ENCODE measurements around the gene KRTAP4-4. TPM values are rescaled to one million over a fixed set of nuclear protein-coding genes. Genes with fewer than 3 reads are reported as not detected.
A peak's percentile ranks its signal among the peaks of the same experiment; 100 is the strongest.
"Not testable (repeated sequence)": the region's sequence is repeated elsewhere in the genome, so short reads cannot be mapped to it uniquely, and the experiment has no call there.

KRTAP4-4 gene
- not detected for total RNA-seq

DNA sequence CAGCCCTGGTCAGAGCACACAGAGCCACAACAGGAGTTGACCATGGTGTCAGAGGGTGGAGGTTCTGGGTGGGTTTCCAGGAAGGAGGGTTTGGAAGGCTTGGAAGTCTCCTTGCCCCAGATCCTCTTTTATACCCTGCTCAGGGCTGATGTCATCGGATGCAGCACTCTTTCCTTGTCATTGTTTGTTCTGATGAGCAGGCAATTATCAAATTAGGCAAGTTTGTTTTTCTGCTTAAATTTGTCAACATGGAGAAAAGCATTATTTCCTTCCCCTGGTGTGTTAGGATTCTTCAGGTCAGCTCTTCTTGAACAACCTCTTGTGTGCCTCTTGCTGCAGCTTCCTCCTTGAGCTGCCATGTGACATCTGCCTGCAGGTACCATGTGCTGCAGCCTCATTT lies at the start of gene KRTAP4-4:
KRTAP4-4 (minus strand) TSS at position 101 of the 400 bp plus-strand sequence; CDS start at position 44, 57 bp downstream.
- Mint-ChIP-seq H3K4me1 (no peaks in the 10 kb centered on the region), H3K27me3 (peaks cover 8% of the 10 kb centered on the region), H3K9me3 (no peaks in the 10 kb centered on the region), H3K36me3 (ENCODE audit: low read depth) (no peaks in the 10 kb centered on the region), H3K27ac (no peak within 1 kb of the TSS), H3K4me3 (no peak within 1 kb of the TSS)
- no peak for ATAC-seq (replicated peaks)

DNA sequence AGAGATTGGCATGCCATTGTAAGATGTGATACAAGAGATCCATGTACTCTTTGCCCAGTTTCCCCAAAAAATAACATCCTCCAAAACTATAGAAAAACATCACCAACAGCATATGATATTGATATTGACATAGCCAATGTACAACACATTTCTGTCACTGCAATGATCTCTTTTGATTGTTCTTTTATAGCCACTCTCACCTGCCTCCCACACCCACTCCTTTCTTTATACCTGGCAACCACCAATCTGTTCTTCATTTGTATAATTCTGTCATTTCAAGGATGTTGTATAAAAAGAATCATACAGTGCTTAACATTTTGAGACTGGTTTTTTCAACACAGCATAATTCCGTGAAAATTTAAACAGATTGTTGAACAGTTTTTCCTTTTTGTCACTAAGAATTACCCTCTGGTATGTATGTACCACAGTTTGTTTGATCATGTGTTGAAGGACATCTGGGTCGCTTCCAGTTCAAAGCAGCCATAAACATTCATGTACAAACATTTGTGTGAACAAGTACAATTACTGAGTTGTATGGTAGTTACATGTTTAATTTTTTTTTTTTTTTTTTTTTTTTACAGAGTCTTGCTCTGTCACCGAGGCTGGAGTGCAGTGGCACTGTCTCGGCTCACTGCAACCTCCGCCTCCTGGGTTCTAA lies 39.0 kb upstream of the KRTAP4-4 start:
- H3K27ac Mint-ChIP-seq = no peak overlapping the region
- H3K36me3 Mint-ChIP-seq (ENCODE audit: low read depth) = no peaks in the 10 kb centered on the region
- ATAC-seq (replicated peaks) = no peak
- H3K4me3 Mint-ChIP-seq = no peak overlapping the region
- no peaks in the 10 kb centered on the region for H3K4me1 Mint-ChIP-seq
- no peaks in the 10 kb centered on the region for H3K9me3 Mint-ChIP-seq
- H3K27me3 Mint-ChIP-seq = no peaks in the 10 kb centered on the region

GRCh38 chr17:41196068-41196467 lies 35.5 kb upstream of the KRTAP4-4 start:
- no peaks in the 10 kb centered on the region for H3K36me3 Mint-ChIP-seq (ENCODE audit: low read depth)
- no peaks in the 10 kb centered on the region for H3K4me1 Mint-ChIP-seq

GRCh38 chr17:41190328-41190727 lies 29.8 kb upstream of the KRTAP4-4 start:
- Mint-ChIP-seq H3K27me3 (peaks cover 9% of the 10 kb centered on the region), H3K4me1 (no peaks in the 10 kb centered on the region), H3K36me3 (ENCODE audit: low read depth) (no peaks in the 10 kb centered on the region), H3K9me3 (no peaks in the 10 kb centered on the region), H3K27ac (no peak overlapping the region), H3K4me3 (no peak overlapping the region)
- ATAC-seq (replicated peaks) = no peak

More at GRCh38 chr17:41196068-41196467, 35.5 kb upstream of the KRTAP4-4 start:
- Mint-ChIP-seq H3K27me3 (no peaks in the 10 kb centered on the region), H3K9me3 (no peaks in the 10 kb centered on the region), H3K27ac (no peak overlapping the region), H3K4me3 (no peak overlapping the region)
- no peak for ATAC-seq (replicated peaks)

DNA sequence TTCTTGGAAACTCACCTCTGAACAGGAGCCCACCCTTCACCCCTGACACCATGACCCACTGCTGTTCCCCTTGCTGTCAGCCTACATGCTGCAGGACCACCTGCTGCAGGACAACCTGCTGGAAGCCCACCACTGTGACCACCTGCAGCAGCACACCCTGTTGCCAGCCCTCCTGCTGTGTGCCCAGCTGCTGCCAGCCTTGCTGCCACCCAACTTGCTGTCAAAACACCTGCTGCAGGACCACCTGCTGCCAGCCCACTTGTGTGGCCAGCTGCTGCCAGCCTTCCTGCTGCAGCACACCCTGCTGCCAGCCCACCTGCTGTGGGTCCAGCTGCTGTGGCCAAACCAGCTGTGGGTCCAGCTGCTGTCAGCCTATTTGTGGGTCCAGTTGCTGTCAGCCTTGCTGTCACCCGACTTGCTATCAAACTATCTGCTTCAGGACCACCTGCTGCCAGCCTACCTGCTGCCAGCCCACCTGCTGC lies 29.3 kb upstream of the KRTAP4-4 start, which contains the start of gene KRTAP9-1:
KRTAP9-1 (plus strand) TSS at position 51 of the 482 bp plus-strand sequence; CDS start at position 51, 0 bp downstream.
- H3K27ac Mint-ChIP-seq; H3K36me3 Mint-ChIP-seq (ENCODE audit: low read depth); H3K4me3 Mint-ChIP-seq; H3K27me3 Mint-ChIP-seq; H3K4me1 Mint-ChIP-seq; ATAC-seq (replicated peaks); H3K9me3 Mint-ChIP-seq: not testable (repeated sequence)

- Mint-ChIP-seq H3K27me3 (peaks cover 14% of the 10 kb centered on the region), H3K27ac (no peak overlapping the region), H3K9me3 (no peaks in the 10 kb centered on the region), H3K4me3 (no peak overlapping the region), H3K36me3 (ENCODE audit: low read depth) (no peaks in the 10 kb centered on the region), H3K4me1 (no peaks in the 10 kb centered on the region)
- no peak for ATAC-seq (replicated peaks)
Observed at GRCh38 chr17:41186872-41187271, 26.3 kb upstream of the KRTAP4-4 start.

DNA sequence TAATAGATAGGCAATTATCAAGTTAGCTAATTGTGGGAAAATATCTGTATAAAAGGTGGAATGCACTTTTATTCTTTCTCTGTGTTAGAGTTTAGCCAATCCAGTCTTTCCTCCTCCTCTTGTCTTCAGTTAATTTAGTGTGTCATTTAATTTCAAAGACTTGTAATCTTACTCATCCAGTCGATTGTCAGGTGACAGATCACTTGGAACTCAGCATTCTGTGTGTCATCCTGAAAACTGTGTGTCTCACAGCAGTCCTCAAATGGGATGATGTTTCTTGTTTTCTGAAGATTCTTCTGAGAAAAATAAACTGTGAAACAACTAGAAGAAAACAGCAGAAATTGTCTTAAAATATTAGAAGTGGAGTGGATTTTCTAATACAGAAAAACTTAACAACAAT lies 24.5 kb upstream of the KRTAP4-4 start:
- Mint-ChIP-seq H3K27me3 (peaks cover 9% of the 10 kb centered on the region), H3K4me3 (no peak overlapping the region), H3K36me3 (ENCODE audit: low read depth) (no peaks in the 10 kb centered on the region), H3K9me3 (no peaks in the 10 kb centered on the region), H3K27ac (no peak overlapping the region), H3K4me1 (no peaks in the 10 kb centered on the region)
- ATAC-seq (replicated peaks) = no peak

GRCh38 chr17:41184480-41184961 lies 24.0 kb upstream of the KRTAP4-4 start, which contains the start of gene KRTAP4-1:
Gene KRTAP4-1, minus strand, starts transcription at chr17:41184911. Its CDS starts 57 bp downstream, at chr17:41184854.
- ATAC-seq (replicated peaks) = no peak
- Mint-ChIP-seq H3K27ac (no peak within 1 kb of the TSS), H3K27me3 (peaks cover 9% of the 10 kb centered on the region), H3K9me3 (no peaks in the 10 kb centered on the region), H3K36me3 (ENCODE audit: low read depth) (no peaks in the 10 kb centered on the region), H3K4me1 (no peaks in the 10 kb centered on the region), H3K4me3 (no peak within 1 kb of the TSS)

DNA sequence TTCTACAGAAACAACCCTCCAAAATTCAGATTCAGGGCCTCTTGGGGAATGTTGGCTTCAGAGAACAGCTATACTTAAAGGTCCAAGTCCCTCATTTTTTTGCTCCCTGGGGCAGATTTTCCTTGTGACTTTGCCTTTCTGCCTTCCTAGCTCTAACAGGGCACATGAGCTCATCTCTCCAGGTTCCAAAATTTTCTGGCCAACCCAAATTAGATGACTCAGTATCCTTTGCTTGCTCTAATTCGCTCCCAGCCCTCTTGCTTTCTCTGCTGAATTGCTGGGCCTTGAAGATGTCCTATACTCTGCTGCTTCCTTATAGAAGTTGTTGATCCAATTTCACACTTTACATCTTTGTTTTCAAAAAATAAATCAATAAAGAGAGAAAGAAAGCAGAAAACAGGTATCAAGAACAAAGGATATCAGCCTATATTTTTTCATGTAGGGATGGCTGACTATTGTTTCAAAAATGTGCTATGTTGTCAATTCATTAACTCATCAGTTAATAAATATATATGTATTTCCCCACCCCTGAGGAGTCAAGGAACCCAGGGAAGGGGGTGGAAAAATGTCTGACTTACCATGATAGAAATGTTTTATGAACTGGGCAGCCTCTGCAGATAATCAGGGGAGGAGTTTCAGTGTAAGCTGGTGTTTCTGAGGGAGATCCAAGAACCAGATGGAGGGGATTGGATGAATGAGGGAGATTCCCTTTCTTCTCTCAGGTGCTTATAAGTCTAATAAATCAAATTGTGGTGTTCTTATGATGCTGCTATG lies 18.5 kb upstream of the KRTAP4-4 start:
- Mint-ChIP-seq H3K36me3 (ENCODE audit: low read depth) (no peaks in the 10 kb centered on the region), H3K4me3 (no peak overlapping the region), H3K27ac (no peak overlapping the region), H3K27me3 (peaks cover under 1% of the 10 kb centered on the region), H3K9me3 (no peaks in the 10 kb centered on the region), H3K4me1 (no peaks in the 10 kb centered on the region)
- peak; percentile 26 for ATAC-seq (replicated peaks)

DNA sequence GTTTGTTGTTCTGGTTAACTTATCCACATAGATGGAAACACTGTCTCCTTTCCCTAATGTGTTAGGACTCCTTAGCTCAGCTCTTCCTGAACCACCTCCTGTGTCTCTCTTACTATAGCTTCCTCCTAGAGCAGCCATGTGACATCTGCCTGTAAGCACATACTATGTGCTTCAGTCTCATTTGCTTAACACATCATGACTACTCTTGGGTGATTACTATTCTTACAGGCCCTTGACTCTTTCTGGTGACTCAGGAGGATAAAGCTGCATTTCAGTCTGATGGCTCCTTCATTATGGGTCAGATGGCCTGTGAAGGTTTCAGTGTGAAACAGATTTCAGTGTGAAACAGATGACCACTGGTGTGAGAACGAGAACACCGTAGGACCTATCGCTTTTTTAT lies 17.8 kb upstream of the KRTAP4-4 start:
- Mint-ChIP-seq H3K27me3 (no peaks in the 10 kb centered on the region), H3K4me1 (no peaks in the 10 kb centered on the region), H3K27ac (no peak overlapping the region), H3K9me3 (no peaks in the 10 kb centered on the region), H3K36me3 (ENCODE audit: low read depth) (no peaks in the 10 kb centered on the region), H3K4me3 (no peak overlapping the region)
- ATAC-seq (replicated peaks) = peak; percentile 90

DNA sequence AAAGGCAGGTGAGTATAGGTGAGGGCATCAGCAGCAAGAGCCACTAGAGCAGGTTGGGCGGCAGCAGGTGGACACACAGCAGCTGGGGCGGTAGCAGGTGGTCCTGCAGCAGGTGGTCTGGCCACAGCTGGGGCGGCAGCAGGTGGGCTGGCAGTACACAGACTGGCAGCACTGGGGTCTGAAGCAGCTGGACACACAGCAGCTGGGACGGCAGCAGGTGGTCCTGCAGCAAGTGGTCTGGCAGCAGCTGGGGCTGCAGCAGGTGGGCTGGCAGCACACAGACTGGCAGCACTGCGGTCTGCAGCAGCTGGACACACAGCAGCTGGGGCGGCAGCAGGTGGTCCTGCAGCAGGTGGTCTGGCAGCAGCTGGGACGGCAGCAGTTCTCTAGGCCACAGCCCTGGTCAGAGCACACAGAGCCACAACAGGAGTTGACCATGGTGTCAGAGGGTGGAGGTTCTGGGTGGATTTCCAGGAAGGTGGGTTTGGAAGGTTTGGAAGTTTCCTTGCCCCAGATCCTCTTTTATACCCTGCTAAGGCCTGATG lies 17.3 kb upstream of the KRTAP4-4 start, which contains the start of gene KRTAP4-2:
KRTAP4-2 (minus strand) TSS at position 495 of the 545 bp plus-strand sequence; CDS start at position 438, 57 bp downstream.
- Mint-ChIP-seq H3K9me3 (no peaks in the 10 kb centered on the region), H3K4me1 (no peaks in the 10 kb centered on the region), H3K27me3 (no peaks in the 10 kb centered on the region), H3K36me3 (ENCODE audit: low read depth) (no peaks in the 10 kb centered on the region), H3K27ac (no peak within 1 kb of the TSS), H3K4me3 (no peak within 1 kb of the TSS)
- no peak for ATAC-seq (replicated peaks)

DNA sequence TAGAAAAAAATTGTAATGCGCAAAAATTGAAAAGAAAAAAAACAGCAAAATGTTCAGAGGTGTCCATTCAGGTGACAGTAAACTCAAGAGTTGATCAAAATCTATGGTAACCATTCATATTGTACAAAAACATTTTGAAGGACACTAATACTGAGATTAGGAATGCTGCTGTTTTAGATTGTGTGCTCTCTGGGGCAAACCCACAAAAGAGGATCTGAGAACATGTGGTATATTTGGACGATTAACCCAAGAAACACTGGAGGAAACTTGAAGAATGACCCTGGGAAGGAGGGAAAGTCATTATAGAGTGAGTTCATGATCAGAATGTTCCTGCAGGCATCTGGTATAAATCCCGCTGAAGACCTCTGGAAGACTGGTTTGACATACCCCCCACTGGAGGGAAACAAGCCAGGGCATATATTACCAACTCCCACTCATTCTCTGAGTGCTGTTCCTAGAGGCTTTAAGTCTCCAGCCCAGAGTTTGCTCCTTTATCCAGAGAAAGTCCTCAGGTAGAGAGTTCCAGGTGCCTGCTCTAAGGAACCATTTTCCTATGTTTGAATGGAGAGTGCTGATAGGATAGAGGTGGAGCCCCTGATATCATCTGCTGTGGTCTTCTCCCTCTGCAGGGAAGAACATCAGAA lies 16.3 kb upstream of the KRTAP4-4 start:
- Mint-ChIP-seq H3K27me3 (no peaks in the 10 kb centered on the region), H3K9me3 (no peaks in the 10 kb centered on the region), H3K27ac (no peak overlapping the region), H3K36me3 (ENCODE audit: low read depth) (no peaks in the 10 kb centered on the region), H3K4me1 (no peaks in the 10 kb centered on the region), H3K4me3 (no peak overlapping the region)
- no peak for ATAC-seq (replicated peaks)

GRCh38 chr17:41171886-41172285 lies 11.3 kb upstream of the KRTAP4-4 start:
- Mint-ChIP-seq H3K36me3 (ENCODE audit: low read depth) (no peaks in the 10 kb centered on the region), H3K27me3 (no peaks in the 10 kb centered on the region), H3K9me3 (no peaks in the 10 kb centered on the region), H3K4me1 (no peaks in the 10 kb centered on the region), H3K4me3 (no peak overlapping the region), H3K27ac (no peak overlapping the region)
- no peak for ATAC-seq (replicated peaks)

DNA sequence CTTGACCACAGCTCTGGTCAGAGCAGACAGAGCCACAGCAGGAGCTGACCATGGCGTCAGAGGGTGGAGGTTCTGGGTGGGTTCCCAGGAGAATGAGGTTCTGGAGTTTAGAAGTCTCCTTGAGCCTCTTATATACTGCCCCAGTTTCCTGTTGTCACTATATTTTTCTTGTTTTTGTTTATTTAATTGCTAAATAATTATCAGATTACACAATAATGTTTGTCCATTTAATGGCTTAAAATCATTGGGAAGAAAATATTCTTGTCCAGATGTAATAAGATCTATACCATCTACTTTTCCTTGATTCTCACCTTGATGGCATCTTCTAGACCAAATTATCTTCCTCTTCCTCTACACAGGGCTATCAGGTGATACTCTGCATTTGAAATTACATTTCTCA lies 7.6 kb upstream of the KRTAP4-4 start, which contains the start of gene KRTAP4-3:
KRTAP4-3 (minus strand) TSS at position 101 of the 400 bp plus-strand sequence; CDS start at position 52, 49 bp downstream.
- no peak within 1 kb of the TSS for H3K27ac Mint-ChIP-seq
- no peak for ATAC-seq (replicated peaks)
- H3K4me1 Mint-ChIP-seq = no peaks in the 10 kb centered on the region
- H3K4me3 Mint-ChIP-seq = no peak within 1 kb of the TSS
- H3K27me3 Mint-ChIP-seq = peaks cover 2% of the 10 kb centered on the region
- no peaks in the 10 kb centered on the region for H3K36me3 Mint-ChIP-seq (ENCODE audit: low read depth)
- no peaks in the 10 kb centered on the region for H3K9me3 Mint-ChIP-seq
